CD4-positive, alpha-beta T cell treated with Interleukin-4 for 1 hour (primary cell): Measurements from ENCODE around the gene FHIT.
A peak's percentile ranks its signal among the peaks of the same experiment; 100 is the strongest.
"Not testable (repeated sequence)": the region's sequence is repeated elsewhere in the genome, so short reads cannot be mapped to it uniquely, and the experiment has no call there.

ENCODE experiments used
- DNase-seq, 2 donors: peaks; one replicate each; pipeline ENCODE4 v3.0.0-alpha.2; 2020 to 2022

FHIT gene

DNA sequence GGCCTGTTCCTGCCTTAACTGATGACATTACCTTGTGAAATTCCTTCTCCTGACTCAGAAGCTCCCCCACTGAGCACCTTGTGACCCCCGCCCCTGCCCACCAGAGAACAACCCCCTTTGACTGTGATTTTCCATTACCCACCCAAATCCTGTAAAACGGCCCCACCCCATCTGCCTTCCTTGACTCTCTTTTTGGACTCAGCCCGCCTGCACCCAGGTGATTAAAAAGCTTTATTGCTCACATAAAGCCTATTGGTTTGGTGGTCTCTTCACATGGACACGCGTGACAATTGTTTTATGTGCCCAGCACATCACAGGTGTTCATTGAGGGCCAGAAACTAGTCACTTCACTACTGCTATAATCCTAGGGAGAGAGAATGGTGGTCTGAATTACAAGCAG is 1448.8 kb downstream of the FHIT start:
- DNase-seq = not testable (repeated sequence)

DNA sequence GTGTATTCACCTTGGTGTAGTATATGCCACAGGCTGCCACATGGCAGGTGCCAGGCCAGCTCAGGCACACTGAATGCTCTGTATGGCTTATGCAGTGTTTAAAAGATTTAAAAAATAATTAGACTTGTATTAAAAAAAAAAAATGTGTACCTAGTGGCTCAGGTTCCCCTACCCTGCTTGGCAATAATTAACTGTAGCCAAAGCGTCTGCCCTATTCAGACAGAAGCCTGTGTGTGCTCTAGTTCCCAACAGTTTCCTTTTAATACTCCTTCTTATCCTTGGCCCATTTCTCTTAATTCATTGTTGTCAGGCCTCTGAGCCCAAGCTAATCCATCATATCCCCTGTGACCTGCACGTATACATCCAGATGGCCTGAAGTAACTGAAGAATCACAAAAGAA is 1449.2 kb downstream of the FHIT start:
- DNase-seq = no peak

DNA sequence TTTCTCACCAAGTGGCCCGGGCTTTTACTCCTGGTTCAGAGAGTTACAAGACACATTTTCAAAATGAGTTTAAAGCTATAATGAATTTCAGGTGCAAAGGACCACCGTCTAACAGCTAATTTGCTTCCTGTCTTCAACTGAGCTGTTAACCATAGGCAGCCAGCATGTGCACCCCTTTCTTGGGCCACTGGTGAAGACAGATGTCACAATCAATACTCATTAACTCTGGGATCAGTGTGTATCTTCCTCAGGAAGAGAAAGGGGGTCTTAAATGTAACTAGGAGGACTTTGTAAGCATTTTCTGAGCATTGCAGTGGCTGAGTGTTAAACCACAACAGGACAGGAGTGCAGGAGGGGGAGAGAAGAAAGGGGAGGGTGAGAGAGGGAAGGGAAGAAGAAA is 1450.8 kb downstream of the FHIT start:
- DNase-seq = no peak

DNA sequence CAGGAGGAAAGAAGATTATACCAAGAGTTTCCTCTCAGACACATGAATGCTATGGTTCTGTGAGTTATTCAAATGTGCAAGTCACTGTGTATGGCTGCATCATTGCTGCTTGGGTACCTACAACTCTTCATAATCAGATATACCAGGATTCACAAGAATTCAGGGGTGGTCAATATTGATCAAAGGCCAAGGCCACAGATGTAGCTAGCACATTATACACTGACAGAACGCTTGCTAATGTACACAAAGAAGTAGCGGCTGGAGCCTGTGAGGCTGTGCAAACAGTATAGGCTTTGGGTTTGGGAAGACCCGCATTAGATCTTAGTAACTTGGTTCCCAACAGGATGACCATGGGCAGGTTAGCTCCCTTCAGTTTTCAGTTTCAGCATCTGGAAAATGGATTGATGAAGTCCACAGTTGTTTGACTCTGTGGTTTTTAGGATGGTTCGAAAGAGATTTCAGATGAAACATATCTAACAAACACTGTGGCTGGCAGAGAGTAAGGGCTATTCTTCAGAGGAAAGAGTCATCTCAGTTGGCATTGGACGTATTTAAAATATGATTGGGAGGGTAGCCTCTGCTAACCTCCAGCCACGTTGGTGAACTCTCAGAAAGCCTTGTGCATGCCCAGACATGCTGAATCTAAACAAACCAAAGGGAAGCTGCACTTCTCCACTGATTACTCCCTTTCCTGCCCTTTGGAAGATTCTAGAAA is 1452.7 kb downstream of the FHIT start:
- no peak for DNase-seq

DNA sequence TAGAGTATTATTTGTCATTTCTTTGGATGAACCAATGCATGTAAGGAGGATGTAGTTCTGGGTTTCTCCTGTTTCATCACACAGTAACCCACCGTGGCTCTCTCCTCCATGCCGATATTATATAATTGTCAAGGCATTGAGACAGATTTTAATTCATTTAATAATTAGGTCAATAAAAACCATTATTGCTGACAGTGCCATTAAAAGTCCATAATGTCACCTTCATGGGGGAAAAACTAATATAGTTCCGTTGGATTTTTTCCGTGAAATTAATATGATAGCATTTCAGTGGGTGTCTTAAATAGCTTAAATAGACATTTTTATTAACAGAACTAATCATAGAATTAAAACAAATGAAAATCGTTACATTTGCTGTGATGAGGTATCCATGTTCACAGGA is 1453.7 kb downstream of the FHIT start:
- DNase-seq = no peak

DNA sequence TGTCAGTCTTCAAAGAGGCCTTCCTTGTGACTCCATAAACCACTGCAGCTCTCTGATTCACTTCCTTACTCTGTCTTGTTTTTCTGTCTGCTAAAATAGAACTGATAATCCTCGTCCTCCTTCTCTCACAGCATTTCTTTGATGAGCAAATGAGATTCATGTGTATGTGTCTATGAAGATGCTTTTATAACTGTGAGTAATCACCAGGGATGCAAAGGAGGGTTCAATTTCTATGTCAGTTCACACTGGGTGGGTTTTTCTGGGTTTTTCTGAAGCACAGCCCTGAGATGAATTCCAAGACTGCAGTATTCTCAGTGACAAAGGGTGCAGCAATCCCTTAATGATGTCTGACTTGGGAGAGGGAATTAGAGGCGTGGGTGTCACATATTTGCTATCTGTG is 1454.8 kb downstream of the FHIT start:
- no peak for DNase-seq

DNA sequence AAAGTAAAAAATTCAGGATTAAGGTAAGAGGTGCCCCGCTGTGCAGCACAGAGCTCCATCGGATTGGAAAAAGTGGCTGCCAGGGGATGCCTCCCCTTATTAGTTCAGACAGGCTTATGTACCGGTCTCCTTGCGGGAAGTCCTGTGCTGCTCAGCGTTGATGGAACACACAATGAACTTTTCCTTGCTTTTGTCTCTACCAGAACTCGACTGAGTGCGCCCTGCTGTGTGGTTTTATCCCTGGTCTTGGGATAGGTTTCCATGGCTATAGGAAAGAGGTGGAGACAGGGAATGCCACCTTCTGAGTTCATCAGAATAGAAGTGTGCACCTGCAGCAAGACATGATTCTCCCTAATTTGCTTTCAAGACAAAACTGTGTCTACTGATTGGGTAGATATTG is 1455.5 kb downstream of the FHIT start:
- no peak for DNase-seq

DNA sequence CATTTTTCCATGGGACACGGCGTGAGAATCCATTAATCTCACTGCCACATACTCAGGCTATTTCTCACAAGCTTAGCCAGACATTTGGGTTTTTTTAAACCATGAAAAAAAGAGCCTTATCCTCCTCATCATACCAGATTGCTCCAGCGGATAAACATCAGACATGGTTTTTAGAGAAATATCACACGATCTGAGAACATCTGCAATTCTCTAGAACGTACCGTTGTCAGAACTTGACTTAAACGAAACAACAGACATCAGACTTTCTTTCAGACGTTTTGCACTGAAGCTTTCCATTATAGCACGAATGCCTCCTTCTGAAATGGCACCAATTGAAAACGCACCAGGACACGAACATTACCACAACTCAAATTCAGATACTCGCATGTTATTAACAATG is 1457.3 kb downstream of the FHIT start:
- no peak for DNase-seq

DNA sequence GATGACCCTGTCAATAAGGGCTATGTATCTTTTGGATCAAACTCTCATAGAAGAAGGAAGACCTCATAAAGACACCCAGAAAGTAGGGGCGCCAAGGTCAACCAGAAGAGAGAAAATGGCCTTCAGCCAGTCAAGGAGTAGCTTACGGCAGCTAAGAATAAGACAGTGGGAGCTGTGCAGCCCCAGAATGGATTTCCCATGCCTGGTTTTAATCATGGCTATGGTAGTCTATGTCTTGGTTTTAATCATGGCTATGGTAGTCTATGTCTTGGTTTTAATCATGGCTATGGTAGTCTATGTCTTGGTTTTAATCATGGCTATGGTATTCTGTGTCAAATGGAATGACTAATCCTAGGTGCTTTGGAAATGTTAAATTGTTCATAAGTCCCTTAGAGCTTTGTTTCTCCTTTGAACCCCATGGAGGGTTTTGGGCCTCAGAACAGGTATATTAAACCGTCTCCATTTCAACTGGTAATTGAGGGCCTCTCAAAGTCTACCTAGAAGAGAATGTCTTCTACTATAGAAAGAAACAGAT is 1459.4 kb downstream of the FHIT start:
- no peak for DNase-seq

DNA sequence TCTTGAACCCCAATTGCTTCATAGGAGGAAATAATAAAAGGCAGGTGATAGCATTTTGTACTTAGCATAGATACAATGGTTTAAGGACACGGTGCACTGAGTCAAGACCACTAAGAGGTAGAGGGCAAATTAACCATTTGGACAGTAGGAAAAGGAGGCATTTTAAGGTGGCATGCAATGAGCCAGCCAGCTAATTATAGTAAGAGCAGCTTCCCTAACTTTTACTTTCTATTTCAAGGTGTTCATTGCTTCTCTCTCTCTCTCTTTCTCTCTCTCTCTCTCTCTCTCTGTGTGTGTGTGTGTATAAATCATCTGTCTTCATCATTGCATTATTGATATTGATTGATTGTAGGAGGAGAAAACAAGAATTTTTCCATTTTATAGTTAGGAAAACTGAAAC is 1461.0 kb downstream of the FHIT start:
- DNase-seq = peak in 1 of 2 donors; percentile 7

DNA sequence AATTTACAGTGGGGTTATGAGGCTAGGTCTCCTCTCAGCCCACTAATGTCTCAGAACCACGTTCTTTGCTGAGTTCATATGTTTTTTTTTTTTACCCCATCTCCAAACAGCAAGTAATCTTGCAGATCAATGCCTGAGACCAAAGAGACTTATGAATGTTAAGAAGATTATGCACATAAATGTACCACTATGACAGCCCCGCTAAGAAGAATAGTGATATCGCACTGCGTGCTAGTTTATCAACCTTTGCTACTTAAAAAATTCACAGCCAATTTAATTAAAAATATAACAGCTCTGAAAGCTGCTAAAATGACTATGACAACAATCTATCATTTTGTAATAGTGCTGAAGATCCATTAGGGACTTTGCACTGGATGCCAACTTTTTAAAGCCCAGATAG is 1462.5 kb downstream of the FHIT start:
- no peak for DNase-seq

DNA sequence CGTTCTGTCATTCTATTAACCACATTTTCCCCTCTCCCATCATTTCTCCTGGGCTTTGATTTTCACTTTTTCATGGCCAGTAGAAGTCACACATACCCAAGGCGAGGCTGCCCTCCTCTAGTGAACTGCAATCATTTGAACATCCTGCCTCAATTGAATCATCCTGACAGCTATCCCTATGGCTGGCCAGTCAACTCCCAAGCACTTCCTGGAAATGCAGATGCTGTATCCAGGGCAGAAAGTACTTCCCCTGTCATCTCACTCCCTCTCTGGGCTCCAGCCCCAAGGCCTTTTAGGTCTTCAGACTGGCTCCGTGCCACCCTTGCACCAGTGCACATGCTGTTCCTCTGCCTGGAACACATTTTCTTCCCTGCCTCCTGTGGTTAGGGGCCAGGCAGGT is 1463.1 kb downstream of the FHIT start:
- no peak for DNase-seq

DNA sequence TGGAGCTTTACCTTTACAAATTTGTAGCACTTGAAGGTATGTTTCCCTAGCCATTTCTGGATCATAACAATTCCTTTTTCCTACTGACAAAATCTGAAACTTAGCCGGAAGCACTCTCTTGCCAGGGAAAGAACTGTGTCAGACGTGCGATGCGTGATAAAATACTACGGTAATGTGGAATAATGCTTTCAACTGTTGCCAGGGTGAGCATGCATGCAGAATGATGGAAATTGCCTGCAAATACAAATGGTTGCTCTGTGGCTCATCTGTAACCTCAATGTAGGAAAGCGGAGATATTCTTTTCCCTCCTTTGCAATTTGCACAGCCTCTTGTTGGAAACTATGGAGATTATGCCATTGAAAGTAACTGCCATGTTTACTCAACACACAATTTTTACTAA is 1464.9 kb downstream of the FHIT start:
- no peak for DNase-seq

DNA sequence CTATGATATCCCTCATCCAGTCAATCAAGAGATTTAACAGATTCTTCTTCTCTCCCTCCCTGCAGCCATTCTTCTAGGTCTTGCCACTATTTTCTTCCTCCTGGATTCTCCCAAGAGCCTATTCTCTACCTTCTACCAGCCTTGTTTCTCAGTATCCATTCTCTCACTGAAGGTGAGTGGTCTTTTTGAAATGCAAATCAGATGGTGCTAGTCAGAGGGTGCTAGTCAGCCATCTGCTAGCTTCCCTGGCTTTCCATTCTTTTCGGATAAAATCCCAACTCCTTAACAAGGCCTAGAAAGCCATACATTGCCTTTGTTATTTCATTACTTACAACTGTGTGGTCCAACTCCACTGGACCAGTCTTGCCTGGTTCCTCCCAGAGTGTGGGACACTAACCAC is 1467.1 kb downstream of the FHIT start:
- DNase-seq = no peak

DNA sequence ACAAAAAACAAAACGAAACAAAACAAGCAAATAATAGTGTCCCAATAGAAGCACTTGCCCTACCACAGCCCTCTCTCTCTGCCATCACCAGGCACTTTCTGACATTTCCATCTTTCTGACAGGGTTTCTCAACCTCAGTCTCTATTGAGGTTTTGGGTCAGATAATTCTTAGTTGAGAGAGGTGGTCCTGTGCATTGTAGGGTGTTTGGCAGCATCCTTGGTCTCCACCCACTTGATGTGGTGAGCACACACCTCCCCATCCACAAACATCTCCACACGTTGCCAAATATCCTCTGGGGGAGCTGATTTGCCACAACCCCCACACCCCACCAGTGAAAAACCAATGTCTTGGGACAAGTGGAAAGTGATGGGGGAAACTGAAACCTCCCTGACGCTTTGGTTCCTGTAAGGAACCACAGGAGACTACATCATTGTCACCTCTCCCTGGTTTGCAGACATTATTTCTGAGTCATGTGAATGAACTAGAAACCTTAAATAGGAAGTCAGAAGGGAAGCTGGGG is 1467.7 kb downstream of the FHIT start:
- DNase-seq = peak in 1 of 2 donors; percentile 13

DNA sequence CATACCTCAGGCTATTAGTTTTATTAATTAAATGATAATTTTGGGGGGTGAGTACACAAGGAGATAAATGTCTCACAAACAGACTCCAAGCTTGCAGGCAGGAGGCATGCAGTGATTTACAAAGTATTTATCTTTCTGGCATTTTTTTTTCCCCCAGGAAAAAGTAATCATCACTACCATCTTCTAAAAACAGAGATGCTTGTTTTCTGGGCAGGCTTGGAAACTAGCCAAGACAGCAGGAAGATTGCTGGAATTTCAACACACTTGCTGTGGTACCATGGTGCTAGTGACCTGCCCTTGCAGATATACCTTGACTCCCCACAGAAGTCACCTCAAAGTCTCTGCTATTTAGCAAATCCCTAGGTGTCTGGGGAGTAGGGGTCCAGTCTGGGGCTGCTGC is 1468.6 kb downstream of the FHIT start:
- no peak for DNase-seq

DNA sequence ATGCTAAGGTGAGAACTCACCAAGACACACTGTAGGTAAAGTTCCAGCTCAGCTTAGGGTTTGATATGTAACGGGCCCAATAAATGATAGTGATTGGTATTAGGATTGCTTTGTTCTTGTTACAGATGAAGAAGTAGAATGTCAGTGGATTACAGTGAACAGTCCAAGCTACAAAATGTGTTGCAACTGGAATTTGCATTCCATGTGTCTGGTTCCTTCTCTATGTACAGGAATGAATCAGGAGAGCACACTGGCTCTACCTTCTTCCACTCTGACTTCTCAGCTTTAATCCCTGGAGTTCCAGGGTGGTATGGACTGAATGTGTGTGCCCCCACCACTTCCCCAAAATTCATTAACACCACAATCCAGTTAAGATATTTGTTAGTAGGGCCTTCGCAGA is 1471.0 kb downstream of the FHIT start:
- no peak for DNase-seq

DNA sequence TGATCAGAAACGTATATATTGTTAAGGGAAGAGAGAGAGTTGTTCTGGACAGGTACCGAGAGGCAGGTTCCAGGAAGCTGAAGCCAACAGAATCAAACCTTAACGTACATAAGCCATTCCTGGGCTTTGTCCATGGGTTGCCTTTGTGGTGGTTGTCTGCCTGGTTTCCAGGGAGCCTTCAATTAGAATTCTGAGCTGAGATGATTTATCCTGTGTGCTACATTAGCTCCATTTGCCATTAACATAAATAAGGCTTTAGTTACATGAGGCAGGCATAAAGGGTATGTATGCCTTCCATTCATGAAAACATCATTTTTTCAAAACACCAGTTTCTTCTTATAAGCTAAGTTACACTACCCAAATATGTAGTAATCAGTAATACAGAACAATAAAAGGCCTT is 1472.0 kb downstream of the FHIT start:
- DNase-seq = no peak

DNA sequence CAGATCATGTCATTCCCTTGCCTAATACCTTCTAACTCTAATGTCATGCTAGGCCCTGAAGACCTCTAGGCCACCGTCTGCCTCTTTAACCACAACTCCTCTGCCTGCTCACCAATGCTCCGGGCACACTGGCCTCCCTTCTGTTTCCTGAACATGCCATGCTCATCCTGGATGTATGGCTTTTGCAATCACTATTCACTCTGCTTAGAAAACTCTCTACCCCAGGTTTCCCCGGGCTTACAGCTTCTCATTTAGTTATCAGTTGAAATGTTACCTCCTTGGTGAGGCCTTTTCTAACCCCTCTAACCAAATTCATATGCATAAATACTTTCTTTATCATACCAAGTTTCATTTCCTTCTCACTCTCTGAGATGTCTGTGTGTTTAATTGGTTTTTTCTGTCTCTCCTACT is 1473.6 kb downstream of the FHIT start:
- no peak for DNase-seq

DNA sequence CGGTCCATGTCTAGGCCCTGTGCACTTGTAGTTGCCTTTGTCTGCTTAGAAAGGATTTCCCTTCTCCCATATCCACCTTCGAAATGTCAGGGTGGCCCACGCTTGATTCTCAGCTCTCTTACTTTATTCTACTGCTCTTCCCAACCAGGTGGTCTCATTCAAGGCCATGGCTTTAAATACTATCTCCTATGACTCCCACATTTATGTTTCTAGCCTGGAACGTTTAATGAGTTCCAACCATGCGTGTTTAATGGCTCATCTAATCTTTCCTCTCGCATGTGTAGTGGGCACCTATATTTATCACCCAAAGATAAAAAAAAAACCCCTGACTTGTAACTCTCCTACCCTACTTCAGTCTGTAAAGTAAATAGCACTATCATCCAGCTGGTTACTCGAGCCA is 1474.2 kb downstream of the FHIT start:
- no peak for DNase-seq

DNA sequence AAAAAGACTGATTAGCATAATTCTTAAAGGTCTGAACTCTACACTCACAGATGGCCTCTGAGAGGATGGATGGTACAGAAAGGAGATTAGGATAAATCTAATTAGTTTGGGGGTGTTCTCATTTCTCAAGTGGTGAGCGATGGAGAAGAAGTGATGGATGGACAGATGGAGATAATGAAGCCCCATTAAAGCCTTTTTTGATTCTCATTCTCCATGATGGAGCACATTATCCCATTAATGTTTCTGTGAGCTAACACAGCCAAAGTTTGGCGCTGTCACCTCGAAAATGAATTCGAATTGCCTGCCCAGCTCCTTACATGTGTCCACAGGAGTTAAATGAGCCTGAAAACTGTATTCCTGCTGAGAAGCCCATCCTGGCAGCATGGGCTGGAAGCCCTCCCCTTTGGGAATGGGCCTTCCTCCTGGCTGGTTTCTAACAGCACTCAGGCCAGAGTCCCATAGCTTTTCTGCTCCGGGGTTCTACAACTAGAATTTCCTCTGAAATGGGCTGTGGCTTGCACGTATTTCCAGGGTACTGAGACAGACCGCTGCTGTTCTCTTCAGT is 1475.4 kb downstream of the FHIT start:
- no peak for DNase-seq

DNA sequence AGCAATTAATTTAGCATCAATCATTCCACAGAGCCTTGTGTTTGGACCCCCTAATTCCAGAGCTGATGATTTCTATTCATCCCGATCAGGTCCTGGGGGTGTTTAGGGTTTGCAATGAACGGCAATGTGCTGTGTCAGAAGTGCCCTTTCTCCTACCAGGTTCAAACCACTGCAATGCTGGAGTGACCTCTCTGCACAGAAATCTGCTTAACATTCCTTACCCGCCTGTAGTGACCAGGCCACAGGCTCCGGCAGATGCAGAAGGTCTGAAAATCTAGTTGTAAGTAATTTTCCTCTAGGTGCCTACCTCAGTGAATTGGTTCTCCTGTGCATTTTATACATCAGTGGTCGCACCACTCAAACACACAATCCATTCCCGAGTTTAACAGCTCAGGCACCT is 1476.1 kb downstream of the FHIT start:
- no peak for DNase-seq

DNA sequence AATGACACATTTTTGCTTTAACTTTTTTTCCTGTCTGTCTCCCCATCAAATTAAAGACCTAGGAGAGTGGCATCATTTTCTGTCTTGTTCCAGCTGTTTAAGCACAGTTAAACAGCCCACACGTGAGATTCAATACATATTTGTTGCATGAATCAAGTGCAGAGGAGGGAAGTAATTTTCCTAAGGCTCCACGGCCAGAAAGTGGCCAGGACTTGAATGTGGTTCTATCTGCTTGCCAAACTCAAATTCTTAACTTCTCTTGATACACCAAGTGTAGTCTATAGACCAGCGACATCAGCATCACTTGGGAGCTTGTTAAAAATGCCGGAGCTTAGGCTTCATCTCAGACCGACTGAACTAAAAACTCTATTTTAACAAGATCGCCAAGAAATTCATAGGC is 1476.6 kb downstream of the FHIT start:
- DNase-seq = no peak

DNA sequence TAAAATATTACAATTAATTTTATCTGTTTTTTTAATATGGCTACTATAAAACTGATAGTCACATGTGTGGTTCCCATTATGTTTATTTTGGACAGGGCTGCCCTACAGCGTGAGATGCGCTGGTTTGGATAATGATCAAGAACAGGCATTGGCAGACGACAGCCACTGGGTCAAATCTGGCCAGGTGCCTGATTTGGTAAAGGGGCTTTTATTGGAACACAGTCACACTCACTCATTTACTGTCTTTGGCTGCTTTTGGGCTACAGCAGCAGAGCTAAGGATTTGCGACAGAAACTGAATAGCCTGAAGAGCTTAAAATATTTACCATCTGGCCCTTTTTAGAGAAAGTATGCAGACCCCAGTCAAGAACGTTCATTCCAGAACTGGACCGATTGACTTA is 1477.3 kb downstream of the FHIT start:
- DNase-seq = no peak
